ENCODE measurements around the gene RNF183.

RNF183 gene

DNA sequence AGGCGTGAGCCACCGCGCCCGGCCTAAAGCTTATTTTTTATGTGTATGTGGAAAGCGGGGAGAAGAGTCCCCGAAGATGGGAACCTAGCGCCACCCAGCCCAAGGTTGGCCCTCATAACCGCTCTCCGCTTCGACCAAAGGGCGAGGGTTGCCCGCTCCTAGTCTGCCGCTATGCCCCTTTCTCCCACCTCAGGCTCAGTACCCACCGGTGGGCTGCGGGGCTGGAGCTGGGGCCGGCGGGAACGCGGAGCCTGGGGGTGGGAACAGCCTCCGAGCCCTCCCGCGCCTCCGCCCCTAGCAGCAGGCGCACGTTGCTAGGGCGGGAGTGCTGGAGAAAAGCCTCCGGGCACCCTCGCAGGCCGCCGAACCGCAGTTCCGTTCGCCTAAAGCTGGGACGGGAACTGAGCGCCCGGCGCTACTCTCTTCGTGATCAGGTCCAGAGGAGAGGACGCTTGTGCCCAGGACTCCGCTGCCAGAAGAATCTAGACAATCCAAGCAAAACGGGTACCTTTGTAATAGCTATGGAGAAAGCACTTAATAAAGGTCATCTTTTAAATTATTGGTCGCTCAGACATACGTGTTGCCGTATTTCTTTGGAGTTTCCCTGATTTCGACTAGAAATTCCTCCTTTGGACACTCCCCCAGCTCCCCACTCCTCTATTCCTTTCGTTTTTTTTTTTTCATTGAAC lies 37.0 kb upstream of the RNF183 start, which contains the start of gene WDR31:
TSS of gene WDR31 (minus strand) at position 265 of the 689 bp plus-strand sequence. CDS start 8,253 bp downstream, outside the sequence.
- TF ChIP-seq, protein P1, sequence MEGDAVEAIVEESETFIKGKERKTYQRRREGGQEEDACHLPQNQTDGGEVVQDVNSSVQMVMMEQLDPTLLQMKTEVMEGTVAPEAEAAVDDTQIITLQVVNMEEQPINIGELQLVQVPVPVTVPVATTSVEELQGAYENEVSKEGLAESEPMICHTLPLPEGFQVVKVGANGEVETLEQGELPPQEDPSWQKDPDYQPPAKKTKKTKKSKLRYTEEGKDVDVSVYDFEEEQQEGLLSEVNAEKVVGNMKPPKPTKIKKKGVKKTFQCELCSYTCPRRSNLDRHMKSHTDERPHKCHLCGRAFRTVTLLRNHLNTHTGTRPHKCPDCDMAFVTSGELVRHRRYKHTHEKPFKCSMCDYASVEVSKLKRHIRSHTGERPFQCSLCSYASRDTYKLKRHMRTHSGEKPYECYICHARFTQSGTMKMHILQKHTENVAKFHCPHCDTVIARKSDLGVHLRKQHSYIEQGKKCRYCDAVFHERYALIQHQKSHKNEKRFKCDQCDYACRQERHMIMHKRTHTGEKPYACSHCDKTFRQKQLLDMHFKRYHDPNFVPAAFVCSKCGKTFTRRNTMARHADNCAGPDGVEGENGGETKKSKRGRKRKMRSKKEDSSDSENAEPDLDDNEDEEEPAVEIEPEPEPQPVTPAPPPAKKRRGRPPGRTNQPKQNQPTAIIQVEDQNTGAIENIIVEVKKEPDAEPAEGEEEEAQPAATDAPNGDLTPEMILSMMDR (IDR thresholded peaks at IDR 0.05; ENCODE audit: low read depth, low read length, missing control alignments) = no peak
- peak within 1 kb of the TSS; percentile 69 for H3K4me3 ChIP-seq (ENCODE audit: low read depth, low read length)
- peak; percentile 68 for DNase-seq (ENCODE audit: low read depth)

DNA sequence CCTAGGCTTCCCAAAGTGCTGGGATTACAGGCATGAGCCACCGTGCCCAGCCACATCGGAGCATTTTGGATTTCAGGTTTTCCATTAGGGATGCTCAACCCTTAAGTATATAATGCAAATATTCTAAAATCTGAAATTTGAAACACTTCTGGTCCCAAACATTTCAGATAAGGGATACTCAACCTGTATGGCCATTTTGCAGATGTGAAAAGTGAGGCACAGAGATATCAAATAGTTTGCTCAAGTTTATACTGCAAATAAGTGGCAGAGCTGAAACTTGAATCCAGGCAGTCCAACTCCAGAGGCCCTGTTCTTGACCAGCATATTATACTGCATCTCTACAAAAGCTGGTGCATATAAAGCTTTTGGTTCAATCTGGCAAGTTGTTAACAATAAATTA lies 34.5 kb upstream of the RNF183 start:
- TF ChIP-seq, protein P1 (IDR thresholded peaks at IDR 0.05; ENCODE audit: low read depth, low read length, missing control alignments) = no peak
- H3K4me3 ChIP-seq (ENCODE audit: low read depth, low read length) = no peak overlapping the region
- no peak for DNase-seq (ENCODE audit: low read depth)

DNA sequence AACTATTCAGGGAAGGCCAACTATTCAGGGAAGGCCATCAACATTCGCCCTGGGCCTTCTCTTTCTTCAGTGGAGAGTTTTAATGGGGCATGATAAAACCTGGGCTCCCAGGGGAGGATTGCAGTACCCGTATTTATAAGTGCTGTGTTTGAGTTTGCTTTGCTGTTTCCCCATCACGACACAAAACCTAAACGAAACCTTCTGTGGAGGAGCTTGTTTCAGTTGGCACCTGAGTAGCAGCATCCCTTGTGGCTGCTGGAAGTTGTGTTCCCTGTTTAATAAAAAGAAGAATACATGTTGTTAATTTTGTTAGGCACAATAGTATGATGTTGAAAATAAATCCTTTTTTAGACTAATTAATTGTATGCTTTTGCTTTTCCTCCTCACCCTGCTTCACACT lies 28.6 kb upstream of the RNF183 start:
- no peak overlapping the region for H3K4me3 ChIP-seq (ENCODE audit: low read depth, low read length)
- TF ChIP-seq, protein P1 (IDR thresholded peaks at IDR 0.05; ENCODE audit: low read depth, low read length, missing control alignments) = no peak
- no peak for DNase-seq (ENCODE audit: low read depth)

DNA sequence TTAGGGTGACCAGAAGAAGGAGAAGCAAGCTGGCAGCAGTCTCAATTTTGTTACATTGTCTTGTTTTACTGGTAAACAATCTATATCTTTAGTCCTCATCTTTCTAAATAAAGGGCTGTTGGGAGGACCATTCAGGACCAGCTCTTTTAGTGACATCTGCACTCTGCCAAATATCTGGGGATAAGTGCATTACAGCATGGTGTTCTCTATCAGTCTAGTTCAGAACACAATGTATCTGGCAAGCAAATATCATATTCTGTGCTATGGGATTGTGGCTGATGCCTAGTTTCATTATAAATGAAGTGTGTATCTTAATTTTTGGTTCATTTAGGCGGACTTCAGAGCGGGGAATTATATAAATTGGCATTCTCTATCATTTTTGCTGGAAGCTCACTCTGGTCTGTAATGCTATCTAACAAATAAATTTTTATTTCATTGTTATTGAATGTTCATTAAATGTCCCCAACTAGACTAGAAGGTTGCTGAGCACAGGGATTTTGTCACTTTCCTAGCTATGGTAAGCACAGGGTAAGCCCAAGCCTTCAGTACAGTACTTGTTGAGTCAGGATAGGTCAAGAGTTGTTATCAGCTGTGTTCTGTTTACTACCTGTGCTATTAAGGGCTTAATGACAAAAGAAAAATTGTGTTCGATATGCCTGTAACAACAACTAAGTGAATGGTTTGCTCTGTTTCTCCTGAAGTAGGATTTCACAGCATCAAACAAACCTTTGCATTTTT lies 25.0 kb upstream of the RNF183 start:
- no peak overlapping the region for H3K4me3 ChIP-seq (ENCODE audit: low read depth, low read length)
- no peak for DNase-seq (ENCODE audit: low read depth)
- TF ChIP-seq, protein P1 (IDR thresholded peaks at IDR 0.05; ENCODE audit: low read depth, low read length, missing control alignments) = no peak

DNA sequence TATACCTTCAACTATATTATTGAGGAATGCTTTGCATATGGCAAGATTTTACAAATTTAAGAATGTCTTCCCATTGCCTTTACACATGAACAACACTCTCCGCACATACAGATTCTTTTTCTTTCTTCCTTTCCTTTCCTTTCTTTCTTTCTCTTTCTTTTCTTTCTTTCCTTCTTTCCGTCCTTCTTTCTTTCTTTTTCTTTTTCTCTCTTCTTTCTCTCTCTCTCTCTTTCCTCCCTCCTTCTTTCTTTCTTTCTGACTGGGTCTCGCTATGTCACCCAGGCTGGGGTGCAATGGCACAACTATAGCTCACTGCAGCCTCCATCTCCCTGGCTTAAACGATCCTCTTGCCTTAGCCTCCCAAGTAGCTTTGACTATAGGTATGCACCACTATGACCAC lies 23.1 kb upstream of the RNF183 start:
- no peak overlapping the region for H3K4me3 ChIP-seq (ENCODE audit: low read depth, low read length)
- TF ChIP-seq, protein P1 (IDR thresholded peaks at IDR 0.05; ENCODE audit: low read depth, low read length, missing control alignments) = no peak
- no peak for DNase-seq (ENCODE audit: low read depth)

DNA sequence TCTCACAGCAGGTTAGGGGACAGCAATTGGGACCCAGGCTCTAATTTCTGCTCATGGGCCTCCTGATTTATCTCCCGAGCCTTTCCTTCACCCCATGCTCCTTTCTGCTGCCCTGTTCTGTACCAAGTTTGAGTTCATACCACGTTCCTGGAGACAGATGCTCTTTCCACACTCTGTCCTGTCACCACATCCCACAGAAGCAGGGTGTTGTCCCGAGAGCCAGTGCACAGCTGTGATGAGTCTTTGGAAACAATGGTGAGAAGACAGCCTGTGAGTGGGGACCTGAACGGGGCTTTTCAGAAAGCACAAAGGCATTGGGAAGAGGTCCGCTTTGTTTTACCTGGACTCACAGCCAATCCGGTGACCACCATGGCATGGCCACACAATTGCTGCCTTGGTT lies 19.5 kb upstream of the RNF183 start:
- no peak overlapping the region for H3K4me3 ChIP-seq (ENCODE audit: low read depth, low read length)
- TF ChIP-seq, protein P1 (IDR thresholded peaks at IDR 0.05; ENCODE audit: low read depth, low read length, missing control alignments) = no peak
- no peak for DNase-seq (ENCODE audit: low read depth)

Measured in GM12864 (cell line).